ENCODE results near the gene NUP54. TPM values are rescaled to one million over a fixed set of nuclear protein-coding genes. Genes with fewer than 3 reads are reported as not detected.

The NUP54 gene
- total RNA-seq, 1 donor from 2014 or later, result 44.2 TPM

- H3K27me3 Mint-ChIP-seq (ENCODE audit: unreplicated experiment), result no peaks in the 10 kb centered on the region
- TF ChIP-seq CTCF (IDR thresholded peaks at IDR 0.05; ENCODE audit: unreplicated experiment), result no peak
- H3K4me3 Mint-ChIP-seq (ENCODE audit: unreplicated experiment), result no peak overlapping the region
- H3K27ac Mint-ChIP-seq (ENCODE audit: unreplicated experiment), result no peak overlapping the region
- H3K4me1 Mint-ChIP-seq (ENCODE audit: unreplicated experiment), result peaks cover 7% of the 10 kb centered on the region
- DNase-seq (ENCODE audit: low spot score), result no peak
- peaks cover 35% of the 10 kb centered on the region for H3K36me3 Mint-ChIP-seq (ENCODE audit: low read depth, unreplicated experiment)
- H3K9me3 Mint-ChIP-seq (ENCODE audit: unreplicated experiment), result no peaks in the 10 kb centered on the region
These were observed 26.0 kb upstream of the NUP54 start for GRCh38 chr4:76174216-76174615.

- Mint-ChIP-seq H3K27ac (ENCODE audit: unreplicated experiment) (no peak overlapping the region), H3K9me3 (ENCODE audit: unreplicated experiment) (no peaks in the 10 kb centered on the region), H3K4me3 (ENCODE audit: unreplicated experiment) (no peak overlapping the region), H3K27me3 (ENCODE audit: unreplicated experiment) (no peaks in the 10 kb centered on the region), H3K36me3 (ENCODE audit: low read depth, unreplicated experiment) (peaks cover 41% of the 10 kb centered on the region), H3K4me1 (ENCODE audit: unreplicated experiment) (no peaks in the 10 kb centered on the region)
- no peak for DNase-seq (ENCODE audit: low spot score)
- no peak for TF ChIP-seq CTCF (IDR thresholded peaks at IDR 0.05; ENCODE audit: unreplicated experiment)
These were observed 20.5 kb upstream of the NUP54 start for GRCh38 chr4:76168688-76169087.

GRCh38 chr4:76166480-76166879 is 18.3 kb upstream of the NUP54 start:
- Mint-ChIP-seq H3K27ac (ENCODE audit: unreplicated experiment) (no peak overlapping the region), H3K9me3 (ENCODE audit: unreplicated experiment) (no peaks in the 10 kb centered on the region), H3K4me3 (ENCODE audit: unreplicated experiment) (no peak overlapping the region), H3K27me3 (ENCODE audit: unreplicated experiment) (no peaks in the 10 kb centered on the region), H3K36me3 (ENCODE audit: low read depth, unreplicated experiment) (peaks cover 49% of the 10 kb centered on the region), H3K4me1 (ENCODE audit: unreplicated experiment) (no peaks in the 10 kb centered on the region)
- no peak for DNase-seq (ENCODE audit: low spot score)
- TF ChIP-seq CTCF (IDR thresholded peaks at IDR 0.05; ENCODE audit: unreplicated experiment), result no peak

- H3K36me3 Mint-ChIP-seq (ENCODE audit: low read depth, unreplicated experiment), result peaks cover 39% of the 10 kb centered on the region
- H3K4me1 Mint-ChIP-seq (ENCODE audit: unreplicated experiment), result peaks cover 8% of the 10 kb centered on the region
- no peak overlapping the region for H3K27ac Mint-ChIP-seq (ENCODE audit: unreplicated experiment)
- no peaks in the 10 kb centered on the region for H3K9me3 Mint-ChIP-seq (ENCODE audit: unreplicated experiment)
- no peak for DNase-seq (ENCODE audit: low spot score)
- no peak for TF ChIP-seq CTCF (IDR thresholded peaks at IDR 0.05; ENCODE audit: unreplicated experiment)
- H3K4me3 Mint-ChIP-seq (ENCODE audit: unreplicated experiment), result no peak overlapping the region
- peaks cover 2% of the 10 kb centered on the region for H3K27me3 Mint-ChIP-seq (ENCODE audit: unreplicated experiment)
These were observed 12.2 kb upstream of the NUP54 start for GRCh38 chr4:76160355-76160754.

- Mint-ChIP-seq H3K27ac (ENCODE audit: unreplicated experiment) (peak overlapping the region; percentile 71), H3K9me3 (ENCODE audit: unreplicated experiment) (no peaks in the 10 kb centered on the region), H3K4me1 (ENCODE audit: unreplicated experiment) (peaks cover 8% of the 10 kb centered on the region), H3K27me3 (ENCODE audit: unreplicated experiment) (peaks cover 2% of the 10 kb centered on the region), H3K4me3 (ENCODE audit: unreplicated experiment) (peak overlapping the region; percentile 70), H3K36me3 (ENCODE audit: low read depth, unreplicated experiment) (peaks cover 19% of the 10 kb centered on the region)
- DNase-seq (ENCODE audit: low spot score), result no peak
- TF ChIP-seq CTCF (IDR thresholded peaks at IDR 0.05; ENCODE audit: unreplicated experiment), result no peak
These were observed 8.4 kb upstream of the NUP54 start for GRCh38 chr4:76156635-76157034.
